Stimulated activated CD8-positive, alpha-beta memory T cell treated with anti-CD3 and anti-CD28 coated beads, Interleukin-12 subunit alpha, Interleukin-12 subunit beta, amount 100 ng/mL, for 24 hours (primary cell): Measurements from ENCODE around the gene PSMD11.

Experiments
- DNase-seq: peaks from one replicate; pipeline ENCODE4 v3.0.0-alpha.2; 2020; ENCODE audit errors: extremely low read depth

Gene PSMD11

DNA sequence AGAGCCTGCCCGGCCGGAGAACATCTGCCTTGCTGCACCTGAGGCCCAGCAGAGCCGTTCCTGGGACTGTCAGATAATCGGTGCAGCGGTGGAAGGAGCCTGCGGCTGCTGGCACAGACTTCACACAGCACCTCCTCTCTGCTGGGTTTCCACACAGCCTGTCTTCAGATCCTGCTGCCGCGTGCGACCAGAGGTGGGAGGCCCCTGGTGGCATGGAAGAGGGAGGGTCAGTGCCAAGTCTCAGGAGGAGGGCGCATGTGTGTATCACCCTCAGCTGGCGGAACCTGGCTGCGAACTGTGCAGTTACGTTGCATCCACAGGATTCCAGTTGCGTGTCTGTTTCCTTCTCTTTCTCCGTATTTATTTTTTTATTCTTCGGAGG is 45.8 kb downstream of the PSMD11 start:
- DNase-seq, result no peak

DNA sequence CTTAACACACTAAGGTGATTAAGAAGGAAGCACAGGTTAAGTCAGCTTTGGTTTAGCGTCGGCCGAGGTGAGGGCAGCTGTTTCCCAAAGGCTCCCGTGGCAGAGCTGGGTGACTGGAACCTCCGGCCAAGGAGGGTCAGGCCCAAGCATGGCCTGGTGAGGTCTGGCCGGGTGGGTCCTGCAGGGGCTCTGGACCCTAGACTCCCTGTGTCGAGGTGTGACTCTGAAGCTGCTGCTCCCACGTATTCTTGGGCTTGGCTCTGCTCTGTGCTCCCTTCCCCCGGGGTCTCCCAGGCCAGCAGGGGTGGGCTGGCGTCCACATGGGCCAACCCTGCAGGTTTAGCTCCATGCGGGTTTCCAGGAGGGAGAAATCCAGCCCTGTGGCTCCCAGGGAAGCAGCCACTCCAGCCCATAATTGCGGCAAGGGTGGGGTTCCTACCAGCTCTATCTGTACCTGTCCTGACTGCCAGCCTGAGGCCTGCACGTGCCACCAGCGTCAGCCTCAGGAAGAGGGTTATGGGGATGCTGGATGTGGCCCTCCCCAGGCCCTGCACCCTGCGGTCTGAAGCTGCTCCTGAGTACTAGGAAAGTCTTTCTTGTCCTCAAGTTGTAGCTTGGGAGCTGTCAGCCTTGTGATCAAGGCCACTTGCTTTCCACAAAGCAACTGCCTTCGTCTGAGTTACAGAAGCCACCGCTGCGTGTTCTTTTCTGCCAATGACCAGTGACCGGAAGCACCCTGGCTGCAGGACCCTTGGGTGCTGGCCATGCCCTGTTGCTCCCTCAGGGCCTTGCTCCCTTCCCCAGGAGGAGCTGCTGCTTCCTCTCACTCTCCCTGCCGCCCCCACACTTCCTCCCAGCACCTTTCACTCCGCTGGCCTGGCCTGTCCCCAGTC is 47.3 kb downstream of the PSMD11 start:
- DNase-seq, result no peak

DNA sequence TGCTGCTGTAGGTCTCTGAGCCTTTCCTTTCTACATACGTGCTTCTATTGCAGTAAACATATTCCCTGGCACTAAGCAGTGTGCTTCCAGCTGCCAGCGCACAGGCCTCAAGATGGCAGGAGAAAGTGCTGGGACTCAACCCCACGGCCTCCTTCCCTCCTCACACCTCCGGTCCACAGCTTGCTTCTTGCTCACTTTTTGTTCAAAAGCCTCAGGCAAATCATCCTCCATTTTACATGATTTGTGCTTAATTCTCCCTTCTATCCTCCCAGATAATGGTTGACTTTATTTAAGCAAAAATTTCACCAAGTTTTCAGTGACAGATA is 47.9 kb downstream of the PSMD11 start:
- no peak for DNase-seq

GRCh38 chr17:32492648-32493289 is 48.5 kb downstream of the PSMD11 start:
- DNase-seq, result no peak

DNA sequence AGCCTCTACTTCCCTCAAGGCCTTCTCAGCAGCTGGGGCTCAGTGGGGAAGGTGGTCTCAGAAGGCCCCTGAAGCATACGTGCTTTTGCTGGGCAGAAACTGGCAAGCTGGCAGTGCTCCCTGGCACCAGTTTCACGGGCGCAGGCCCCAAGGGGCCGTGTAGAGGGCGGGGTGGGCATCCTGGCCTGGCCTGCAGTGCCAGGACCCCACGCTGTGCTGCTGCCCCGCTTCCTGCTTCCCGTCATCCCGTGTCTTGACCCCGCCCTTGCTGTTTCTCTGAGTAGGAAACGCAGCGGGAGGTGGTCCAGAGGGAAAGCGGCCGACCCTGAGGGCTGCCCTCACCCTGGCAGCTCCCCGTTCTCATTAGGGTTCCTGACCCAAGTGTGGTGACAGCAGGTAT is 49.3 kb downstream of the PSMD11 start:
- DNase-seq, result no peak

GRCh38 chr17:32493976-32494513 is 49.7 kb downstream of the PSMD11 start:
- DNase-seq, result no peak

DNA sequence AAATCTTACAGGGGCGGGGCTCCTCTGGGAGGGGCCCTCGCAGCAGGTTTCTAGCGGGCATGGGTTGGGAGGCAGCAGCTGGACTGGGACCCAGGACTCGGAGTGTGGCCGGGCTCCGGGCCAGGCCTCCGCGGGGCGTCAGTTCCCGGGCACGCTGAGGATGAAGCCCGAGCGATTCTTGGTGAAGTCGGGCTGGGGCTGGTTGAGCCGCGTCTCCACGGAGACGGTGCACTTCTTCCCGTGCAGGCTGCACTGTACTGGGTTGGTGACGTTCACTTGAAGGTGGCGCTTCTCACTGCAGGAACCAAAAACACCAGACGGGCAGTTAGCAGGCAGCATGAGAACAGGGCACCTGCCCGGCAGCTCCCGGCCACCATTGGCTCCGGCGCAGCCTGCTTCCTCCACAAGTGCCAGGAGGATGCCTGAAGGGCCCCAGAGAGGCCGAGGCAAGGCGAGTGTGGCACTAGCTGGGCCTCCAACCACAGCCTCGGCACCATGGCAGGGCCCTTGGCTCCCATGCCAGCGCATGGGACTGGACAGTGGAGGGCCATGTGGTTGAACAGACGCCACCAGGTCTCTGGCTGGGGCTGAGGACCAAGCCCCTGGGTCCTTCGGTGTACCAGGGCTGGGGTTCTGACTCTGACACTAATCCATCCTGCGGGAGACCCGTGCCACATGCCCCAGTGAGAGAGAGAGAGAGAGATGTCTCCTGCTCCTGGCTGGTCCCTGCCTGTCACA is 50.5 kb downstream of the PSMD11 start:
- DNase-seq, result no peak

DNA sequence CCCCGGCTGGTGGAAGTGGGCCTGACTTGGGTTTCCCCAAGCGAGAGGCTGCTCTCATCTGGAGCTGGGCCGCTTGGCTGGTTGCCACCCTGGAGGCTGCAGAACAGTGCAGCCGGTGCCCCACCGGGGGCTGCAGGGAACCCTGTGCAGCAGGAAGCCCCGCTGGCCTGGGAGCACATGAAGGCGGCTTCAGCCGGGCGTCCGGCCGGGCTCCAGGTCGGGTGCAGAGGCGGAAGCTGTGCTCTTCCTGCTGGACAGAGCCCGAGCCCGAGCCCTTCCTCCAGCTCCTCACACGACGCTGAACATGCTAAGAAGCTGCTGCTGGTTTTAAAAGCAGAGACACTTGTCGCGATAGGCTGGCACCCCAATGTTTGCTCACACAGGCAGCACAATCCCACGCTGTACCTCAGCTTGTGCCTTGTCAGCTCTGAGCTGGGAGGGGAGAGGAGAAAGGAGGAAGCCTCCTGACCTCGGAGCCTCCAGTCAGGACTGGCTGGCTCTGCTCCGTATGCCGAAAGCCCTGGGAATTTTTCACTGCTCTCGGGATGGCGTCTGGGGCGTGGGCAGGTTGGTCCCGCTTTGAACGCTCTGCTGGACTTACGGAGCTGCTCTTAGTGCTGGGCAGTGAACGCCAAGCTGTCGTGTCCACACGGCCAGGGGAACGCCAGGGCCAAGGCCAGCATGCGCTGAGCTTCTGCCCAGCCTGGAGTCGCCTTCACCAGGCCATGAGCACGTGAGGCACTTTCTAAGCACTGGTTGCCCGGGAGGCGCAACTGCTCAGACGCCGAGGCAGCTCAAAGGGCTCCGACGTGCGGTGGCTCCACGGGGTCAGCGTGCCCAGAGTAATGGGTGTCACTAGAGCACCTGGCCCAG is 51.3 kb downstream of the PSMD11 start:
- DNase-seq, result no peak

- no peak for DNase-seq
Measured at GRCh38 chr17:32496395-32497073, 52.2 kb downstream of the PSMD11 start.

DNA sequence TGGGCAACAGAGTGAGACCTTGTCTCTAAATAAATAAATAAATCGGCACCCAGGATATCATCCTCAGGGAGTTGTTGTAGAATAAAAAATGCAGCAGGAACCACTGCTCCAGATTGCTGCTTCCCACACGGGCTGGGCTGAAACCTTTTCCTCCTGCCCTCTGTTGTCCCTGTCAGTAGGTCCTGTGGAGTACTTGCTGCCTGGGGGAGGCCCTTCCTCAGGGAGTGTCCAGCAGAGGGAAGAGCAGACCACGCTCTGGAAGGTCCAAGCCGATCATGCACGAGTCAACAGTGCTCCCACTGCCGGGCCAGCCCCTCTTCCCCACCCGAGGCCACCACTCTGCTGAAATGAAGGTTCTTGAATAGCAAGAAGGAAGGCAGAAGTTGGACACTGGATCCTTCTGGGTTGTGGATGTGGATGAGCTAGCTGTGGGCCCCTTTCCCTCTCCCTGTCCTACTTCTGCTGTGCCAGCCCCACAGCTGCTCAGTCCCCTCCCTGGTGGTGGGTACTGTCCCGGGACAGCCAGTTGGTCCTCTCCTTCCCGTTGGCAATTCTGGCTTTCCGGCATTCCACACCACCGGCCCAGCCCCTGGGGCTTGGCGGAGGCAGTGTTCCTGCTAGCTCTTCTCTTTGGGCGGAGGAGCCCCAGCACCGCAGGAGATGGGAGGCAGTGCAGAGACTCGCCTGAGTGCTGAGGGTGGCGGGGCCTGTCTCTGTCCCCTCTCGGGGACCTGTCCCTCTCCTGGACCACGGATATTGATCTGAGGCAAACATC is 53.3 kb downstream of the PSMD11 start:
- DNase-seq, result no peak

GRCh38 chr17:32498391-32498790 is 54.1 kb downstream of the PSMD11 start:
- no peak for DNase-seq

DNA sequence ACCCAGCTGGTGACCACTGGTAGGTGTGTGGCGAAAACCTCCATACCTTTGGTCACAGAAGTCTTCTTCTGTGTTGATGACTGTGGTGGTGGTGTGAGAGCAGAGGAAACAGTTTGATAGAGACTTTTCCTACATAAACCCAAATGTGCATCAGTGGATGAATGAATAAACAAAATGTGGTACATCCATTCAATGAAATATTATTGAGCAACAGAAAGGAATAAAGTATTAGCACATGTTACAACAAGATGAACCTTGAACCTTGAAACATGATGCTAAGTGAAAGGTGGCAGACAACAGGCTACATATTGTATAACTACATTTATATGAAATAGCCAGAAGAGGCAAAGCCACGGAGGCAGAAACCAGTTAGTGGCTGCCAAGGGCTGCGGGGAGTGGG is 57.7 kb downstream of the PSMD11 start:
- DNase-seq, result no peak

GRCh38 chr17:32502710-32503109 is 58.4 kb downstream of the PSMD11 start:
- no peak for DNase-seq

- no peak for DNase-seq
Measured at GRCh38 chr17:32503251-32504165, 59.2 kb downstream of the PSMD11 start.

GRCh38 chr17:32504166-32504990 is 60.1 kb downstream of the PSMD11 start:
- no peak for DNase-seq

DNA sequence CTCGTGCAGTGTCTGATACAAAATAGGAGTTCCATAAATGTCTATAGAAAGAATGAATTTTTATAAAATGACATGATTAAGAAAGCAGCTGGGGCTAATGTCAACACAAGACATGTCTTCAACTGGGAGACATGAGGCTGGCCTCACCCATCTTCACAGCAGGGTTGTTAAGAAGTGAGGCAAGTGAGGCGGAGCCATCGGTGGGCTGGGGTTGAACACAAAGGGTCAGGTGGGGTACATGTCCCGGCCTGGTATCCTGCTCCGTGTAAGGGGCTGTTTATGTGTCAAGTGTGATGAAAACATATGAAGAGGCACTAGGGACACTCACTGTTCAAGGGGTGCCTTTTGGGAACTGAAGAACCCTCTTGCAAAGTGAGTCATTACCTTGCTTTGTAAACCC is 64.6 kb downstream of the PSMD11 start:
- DNase-seq, result no peak

GRCh38 chr17:32510466-32510865 is 66.2 kb downstream of the PSMD11 start:
- no peak for DNase-seq

- DNase-seq, result no peak
Measured at GRCh38 chr17:32512328-32512727, 68.0 kb downstream of the PSMD11 start.
